ENCODE measurements around the gene TAS2R60. TPM values are rescaled to one million over a fixed set of nuclear protein-coding genes. Genes with fewer than 3 reads are reported as not detected.
"Not testable (repeated sequence)": the region's sequence is repeated elsewhere in the genome, so short reads cannot be mapped to it uniquely, and the experiment has no call there.

Gene TAS2R60
- total RNA-seq, 2 experiments from 2014 or later = not detected

- H3K27ac Mint-ChIP-seq = no peak overlapping the region
- CTCF ChIA-PET = no interaction called here
Observed at GRCh38 chr7:143454091-143454680, 10.9 kb downstream of the TAS2R60 start.

GRCh38 chr7:143455491-143455890 lies 12.2 kb downstream of the TAS2R60 start:
- no peak overlapping the region for H3K27ac Mint-ChIP-seq
- ChIA-PET POLR2A (no interaction called here), CTCF (no interaction called here)
- H3K9me3 Mint-ChIP-seq = no peaks in the 10 kb centered on the region
- H3K4me3 Mint-ChIP-seq = no peak overlapping the region
- no peaks in the 10 kb centered on the region for H3K27me3 Mint-ChIP-seq
- no peak for DNase-seq
- no peaks in the 10 kb centered on the region for H3K36me3 Mint-ChIP-seq (ENCODE audit: low read depth)
- no peaks in the 10 kb centered on the region for H3K4me1 Mint-ChIP-seq

More at GRCh38 chr7:143454091-143454680, 10.9 kb downstream of the TAS2R60 start:
- Mint-ChIP-seq H3K27me3 (no peaks in the 10 kb centered on the region), H3K4me1 (no peaks in the 10 kb centered on the region), H3K9me3 (no peaks in the 10 kb centered on the region), H3K4me3 (no peak overlapping the region), H3K36me3 (ENCODE audit: low read depth) (no peaks in the 10 kb centered on the region)
- DNase-seq = no peak
- POLR2A ChIA-PET = no interaction called here

- H3K27ac Mint-ChIP-seq = no peak overlapping the region
- no peak overlapping the region for H3K4me3 Mint-ChIP-seq
- H3K4me1 Mint-ChIP-seq = no peaks in the 10 kb centered on the region
- ChIA-PET POLR2A (no interaction called here), CTCF (no interaction called here)
- DNase-seq = no peak
- no peaks in the 10 kb centered on the region for H3K27me3 Mint-ChIP-seq
- no peaks in the 10 kb centered on the region for H3K9me3 Mint-ChIP-seq
- H3K36me3 Mint-ChIP-seq (ENCODE audit: low read depth) = no peaks in the 10 kb centered on the region
Observed at GRCh38 chr7:143455942-143456341, 12.7 kb downstream of the TAS2R60 start.

GRCh38 chr7:143456992-143457793 lies 13.9 kb downstream of the TAS2R60 start:
- ChIA-PET CTCF (interaction anchor here (1.0 kb wide), 1 partner anchor 34 kb away, joined by 3 read pairs; no protein-coding TSS in a partner anchor), POLR2A (no interaction called here)
- Mint-ChIP-seq H3K27ac (no peak overlapping the region), H3K27me3 (no peaks in the 10 kb centered on the region), H3K9me3 (no peaks in the 10 kb centered on the region), H3K36me3 (ENCODE audit: low read depth) (no peaks in the 10 kb centered on the region), H3K4me1 (no peaks in the 10 kb centered on the region), H3K4me3 (no peak overlapping the region)
- no peak for DNase-seq

- H3K36me3 Mint-ChIP-seq (ENCODE audit: low read depth) = no peaks in the 10 kb centered on the region
Observed at GRCh38 chr7:143458263-143458662, 15.0 kb downstream of the TAS2R60 start.

GRCh38 chr7:143458681-143459080 lies 15.4 kb downstream of the TAS2R60 start:
- ChIA-PET CTCF (no interaction called here), POLR2A (no interaction called here)
- Mint-ChIP-seq H3K4me3 (no peak overlapping the region), H3K27me3 (no peaks in the 10 kb centered on the region), H3K36me3 (ENCODE audit: low read depth) (no peaks in the 10 kb centered on the region), H3K27ac (no peak overlapping the region), H3K9me3 (peaks cover 5% of the 10 kb centered on the region), H3K4me1 (no peaks in the 10 kb centered on the region)
- DNase-seq = no peak

More at GRCh38 chr7:143458263-143458662, 15.0 kb downstream of the TAS2R60 start:
- Mint-ChIP-seq H3K27me3 (no peaks in the 10 kb centered on the region), H3K4me1 (no peaks in the 10 kb centered on the region), H3K4me3 (no peak overlapping the region), H3K27ac (no peak overlapping the region), H3K9me3 (peaks cover 5% of the 10 kb centered on the region)
- no peak for DNase-seq
- ChIA-PET CTCF (no interaction called here), POLR2A (no interaction called here)

- no peaks in the 10 kb centered on the region for H3K27me3 Mint-ChIP-seq
- H3K9me3 Mint-ChIP-seq = peaks cover 5% of the 10 kb centered on the region
- POLR2A ChIA-PET = no interaction called here
- no peaks in the 10 kb centered on the region for H3K4me1 Mint-ChIP-seq
- no peak overlapping the region for H3K4me3 Mint-ChIP-seq
- no peak for DNase-seq
- no peaks in the 10 kb centered on the region for H3K36me3 Mint-ChIP-seq (ENCODE audit: low read depth)
- CTCF ChIA-PET = no interaction called here
- no peak overlapping the region for H3K27ac Mint-ChIP-seq
Observed at GRCh38 chr7:143459359-143459758, 16.1 kb downstream of the TAS2R60 start.

GRCh38 chr7:143460271-143460979 lies 17.2 kb downstream of the TAS2R60 start:
- POLR2A ChIA-PET = no interaction called here
- no peak for DNase-seq
- H3K27ac Mint-ChIP-seq = no peak overlapping the region
- CTCF ChIA-PET = interaction anchor here (1.2 kb wide), 1 partner anchor 20 kb away, joined by 3 read pairs; no protein-coding TSS in a partner anchor
- no peaks in the 10 kb centered on the region for H3K36me3 Mint-ChIP-seq (ENCODE audit: low read depth)
- no peaks in the 10 kb centered on the region for H3K27me3 Mint-ChIP-seq
- H3K9me3 Mint-ChIP-seq = peaks cover 5% of the 10 kb centered on the region
- H3K4me3 Mint-ChIP-seq = no peak overlapping the region
- H3K4me1 Mint-ChIP-seq = no peaks in the 10 kb centered on the region

GRCh38 chr7:143462045-143462444 lies 18.8 kb downstream of the TAS2R60 start:
- Mint-ChIP-seq H3K4me3 (no peak overlapping the region), H3K4me1 (no peaks in the 10 kb centered on the region), H3K9me3 (peaks cover 5% of the 10 kb centered on the region), H3K36me3 (ENCODE audit: low read depth) (no peaks in the 10 kb centered on the region), H3K27ac (no peak overlapping the region), H3K27me3 (no peaks in the 10 kb centered on the region)
- POLR2A ChIA-PET = interaction anchor here (0.6 kb wide), 1 partner anchor 438 kb away, joined by 3 read pairs; no protein-coding TSS in a partner anchor
- DNase-seq = no peak
- CTCF ChIA-PET = no interaction called here

- H3K27me3 Mint-ChIP-seq = no peaks in the 10 kb centered on the region
- H3K4me3 Mint-ChIP-seq = no peak overlapping the region
- no peak overlapping the region for H3K27ac Mint-ChIP-seq
- POLR2A ChIA-PET = no interaction called here
- DNase-seq = no peak
- peaks cover 5% of the 10 kb centered on the region for H3K9me3 Mint-ChIP-seq
- H3K4me1 Mint-ChIP-seq = no peaks in the 10 kb centered on the region
- CTCF ChIA-PET = no interaction called here
- H3K36me3 Mint-ChIP-seq (ENCODE audit: low read depth) = no peaks in the 10 kb centered on the region
Observed at GRCh38 chr7:143463556-143463955, 20.3 kb downstream of the TAS2R60 start.

- no peaks in the 10 kb centered on the region for H3K4me1 Mint-ChIP-seq
- no peak for DNase-seq
- no peak overlapping the region for H3K4me3 Mint-ChIP-seq
- H3K36me3 Mint-ChIP-seq (ENCODE audit: low read depth) = no peaks in the 10 kb centered on the region
- POLR2A ChIA-PET = no interaction called here
- peaks cover 5% of the 10 kb centered on the region for H3K9me3 Mint-ChIP-seq
- no peak overlapping the region for H3K27ac Mint-ChIP-seq
- CTCF ChIA-PET = no interaction called here
- no peaks in the 10 kb centered on the region for H3K27me3 Mint-ChIP-seq
Observed at GRCh38 chr7:143463957-143464356, 20.7 kb downstream of the TAS2R60 start.

GRCh38 chr7:143467724-143468123 lies 24.5 kb downstream of the TAS2R60 start:
- no peak for DNase-seq
- H3K9me3 Mint-ChIP-seq = peaks cover 11% of the 10 kb centered on the region
- H3K4me1 Mint-ChIP-seq = no peaks in the 10 kb centered on the region
- no peak overlapping the region for H3K4me3 Mint-ChIP-seq
- H3K36me3 Mint-ChIP-seq (ENCODE audit: low read depth) = no peaks in the 10 kb centered on the region
- no peak overlapping the region for H3K27ac Mint-ChIP-seq
- ChIA-PET CTCF (no interaction called here), POLR2A (no interaction called here)
- no peaks in the 10 kb centered on the region for H3K27me3 Mint-ChIP-seq

- H3K36me3 Mint-ChIP-seq (ENCODE audit: low read depth); POLR2A ChIA-PET; H3K4me3 Mint-ChIP-seq; H3K27me3 Mint-ChIP-seq; H3K4me1 Mint-ChIP-seq; H3K9me3 Mint-ChIP-seq; DNase-seq; H3K27ac Mint-ChIP-seq: not testable (repeated sequence)
- CTCF ChIA-PET = interaction anchor here (0.6 kb wide), 1 partner anchor 258 kb away, joined by 3 read pairs; no protein-coding TSS in a partner anchor
Observed at GRCh38 chr7:143472071-143472689, 28.9 kb downstream of the TAS2R60 start.

Data from activated CD4-positive, alpha-beta T cell treated with anti-CD3 and anti-CD28 coated beads, Interleukin-2, amount 10 ng/mL, durations not matched to agents 7 days and 5 days (primary cell).